ENCODE results near the gene OSBPL6.

Gene OSBPL6

GRCh38 chr2:178395295-178395694, 201.0 kb downstream of the OSBPL6 start:
- no peak overlapping the region for H3K27ac ChIP-seq

GRCh38 chr2:178395941-178396570, 201.7 kb downstream of the OSBPL6 start:
- Histone ChIP-seq H3K9ac (no peak overlapping the region), H3K79me2 (ENCODE audit: insufficient read depth, low read depth) (no peaks in the 10 kb centered on the region), H3K4me1 (ENCODE audit: low read depth, poor library complexity, severe bottlenecking) (peaks cover 25% of the 10 kb centered on the region), H3K4me3 (IDR thresholded peaks at IDR 0.05; ENCODE audit: insufficient read depth, low read depth, low read length) (no peak overlapping the region), H3K27me3 (ENCODE audit: insufficient read depth, low read depth) (no peaks in the 10 kb centered on the region), H3K27ac (no peak overlapping the region), H3K4me2 (no peak overlapping the region), H2AFZ (ENCODE audit: low read depth) (no peak overlapping the region), H3K36me3 (ENCODE audit: insufficient read depth) (no peaks in the 10 kb centered on the region), H4K20me1 (ENCODE audit: insufficient read depth) (no peaks in the 10 kb centered on the region)
- TF ChIP-seq CTCF (conservative IDR thresholded peaks at IDR 0.05; ENCODE audit: low read depth, low read length), result no peak

More at GRCh38 chr2:178395295-178395694, 201.0 kb downstream of the OSBPL6 start:
- Histone ChIP-seq H3K79me2 (ENCODE audit: insufficient read depth, low read depth) (no peaks in the 10 kb centered on the region), H2AFZ (ENCODE audit: low read depth) (no peak overlapping the region), H3K27me3 (ENCODE audit: insufficient read depth, low read depth) (no peaks in the 10 kb centered on the region), H3K9ac (no peak overlapping the region), H3K36me3 (ENCODE audit: insufficient read depth) (no peaks in the 10 kb centered on the region), H3K4me1 (ENCODE audit: low read depth, poor library complexity, severe bottlenecking) (peaks cover 22% of the 10 kb centered on the region), H3K4me2 (no peak overlapping the region), H4K20me1 (ENCODE audit: insufficient read depth) (no peaks in the 10 kb centered on the region), H3K4me3 (IDR thresholded peaks at IDR 0.05; ENCODE audit: insufficient read depth, low read depth, low read length) (no peak overlapping the region)
- TF ChIP-seq CTCF (conservative IDR thresholded peaks at IDR 0.05; ENCODE audit: low read depth, low read length), result no peak

- no peak overlapping the region for H3K9ac ChIP-seq
Measured at GRCh38 chr2:178397002-178397605, 202.8 kb downstream of the OSBPL6 start.

GRCh38 chr2:178401994-178402437, 207.7 kb downstream of the OSBPL6 start:
- peaks cover 70% of the 10 kb centered on the region for H3K4me1 ChIP-seq (ENCODE audit: low read depth, poor library complexity, severe bottlenecking)
- H2AFZ ChIP-seq (ENCODE audit: low read depth), result no peak overlapping the region
- H3K4me2 ChIP-seq, result peak overlapping the region; percentile 98; the same call in 1 of the 2 replicates
- no peak overlapping the region for H3K9ac ChIP-seq
- H3K4me3 ChIP-seq (IDR thresholded peaks at IDR 0.05; ENCODE audit: insufficient read depth, low read depth, low read length), result no peak overlapping the region
- no peaks in the 10 kb centered on the region for H3K36me3 ChIP-seq (ENCODE audit: insufficient read depth)
- H3K27me3 ChIP-seq (ENCODE audit: insufficient read depth, low read depth), result no peaks in the 10 kb centered on the region
- H3K79me2 ChIP-seq (ENCODE audit: insufficient read depth, low read depth), result no peaks in the 10 kb centered on the region
- H4K20me1 ChIP-seq (ENCODE audit: insufficient read depth), result no peaks in the 10 kb centered on the region
- no peak for TF ChIP-seq CTCF (conservative IDR thresholded peaks at IDR 0.05; ENCODE audit: low read depth, low read length)
- peak overlapping the region; percentile 91; the same call in 1 of the 2 replicates for H3K27ac ChIP-seq

More at GRCh38 chr2:178397002-178397605, 202.8 kb downstream of the OSBPL6 start:
- Histone ChIP-seq H2AFZ (ENCODE audit: low read depth) (peak overlapping the region; percentile 9; the same call in 1 of the 2 replicates), H4K20me1 (ENCODE audit: insufficient read depth) (no peaks in the 10 kb centered on the region), H3K36me3 (ENCODE audit: insufficient read depth) (no peaks in the 10 kb centered on the region), H3K4me1 (ENCODE audit: low read depth, poor library complexity, severe bottlenecking) (peaks cover 35% of the 10 kb centered on the region), H3K27ac (no peak overlapping the region), H3K4me2 (no peak overlapping the region; the same call in 1 of the 2 replicates), H3K4me3 (IDR thresholded peaks at IDR 0.05; ENCODE audit: insufficient read depth, low read depth, low read length) (no peak overlapping the region), H3K79me2 (ENCODE audit: insufficient read depth, low read depth) (no peaks in the 10 kb centered on the region), H3K27me3 (ENCODE audit: insufficient read depth, low read depth) (no peaks in the 10 kb centered on the region)
- peak; percentile 78 for TF ChIP-seq CTCF (conservative IDR thresholded peaks at IDR 0.05; ENCODE audit: low read depth, low read length)

All from KMS-11 (cell line).